Measurements from ENCODE around the gene LRP10.

- TF ChIP-seq CTCF (IDR thresholded peaks at IDR 0.05) (no peak), EZH2 (IDR thresholded peaks at IDR 0.05; ENCODE audit: borderline replicate concordance, insufficient read depth, low read depth, low read length, poor library complexity, severe bottlenecking) (no peak)
Observed at GRCh38 chr14:22885975-22886374, 14.4 kb downstream of the LRP10 start.
